Nephron (organoid): ENCODE results near the gene NTNG1.

Experiments
- H3K27ac Mint-ChIP-seq, 3 experiments: 2 replicates each; pipeline ENCODE4 v1.8.0; 2020; ENCODE audit warnings: mixed read lengths in 3 of 3, mild to moderate bottlenecking in 2 of 3, moderate library complexity in 1 of 3
- H3K27me3 Mint-ChIP-seq: 2 replicates; pipeline ENCODE4 v1.8.0; 2021; ENCODE audit warnings: low read depth, mild to moderate bottlenecking, moderate library complexity, mixed read lengths
- H3K36me3 Mint-ChIP-seq: 2 replicates; pipeline ENCODE4 v1.8.0; 2020; ENCODE audit warnings: low read depth, mixed read lengths
- H3K4me1 Mint-ChIP-seq: 2 replicates; pipeline ENCODE4 v1.8.0; 2020; ENCODE audit warnings: mixed read lengths
- H3K4me3 Mint-ChIP-seq, 3 experiments: 2 replicates each; pipeline ENCODE4 v1.8.0; 2020; ENCODE audit warnings: mild to moderate bottlenecking in 3 of 3, mixed read lengths in 3 of 3, moderate library complexity in 2 of 3
- H3K9me3 Mint-ChIP-seq: 2 replicates; pipeline ENCODE4 v1.8.0; 2020; ENCODE audit warnings: mixed read lengths
- CTCF ChIP-seq, 3 experiments: fragments of 200-600 bp; sonication (generic); IDR thresholded peaks; one replicate each; pipeline ENCODE4 v1.5.0; 2021; ENCODE audit warnings: antibody characterized with exemption in 3 of 3; ENCODE audit not compliant: unreplicated experiment in 3 of 3

Gene NTNG1

GRCh38 chr1:107263291-107263915 is 122.6 kb downstream of the NTNG1 start:
- Mint-ChIP-seq H3K36me3 (no peaks in the 10 kb centered on the region), H3K9me3 (no peaks in the 10 kb centered on the region), H3K4me1 (no peaks in the 10 kb centered on the region), H3K27me3 (no peaks in the 10 kb centered on the region), H3K4me3 (no peak overlapping the region), H3K27ac (no peak overlapping the region)
- no peak for TF ChIP-seq CTCF (IDR thresholded peaks at IDR 0.05; ENCODE audit: unreplicated experiment in 3 of 3)

- Mint-ChIP-seq H3K27ac (no peak overlapping the region), H3K27me3 (no peaks in the 10 kb centered on the region), H3K9me3 (no peaks in the 10 kb centered on the region), H3K4me3 (no peak overlapping the region), H3K4me1 (no peaks in the 10 kb centered on the region), H3K36me3 (no peaks in the 10 kb centered on the region)
- TF ChIP-seq CTCF (IDR thresholded peaks at IDR 0.05; ENCODE audit: unreplicated experiment in 3 of 3) = no peak
Observed at GRCh38 chr1:107264007-107264406, 123.2 kb downstream of the NTNG1 start.

- H3K36me3 Mint-ChIP-seq = no peaks in the 10 kb centered on the region
- H3K4me1 Mint-ChIP-seq = no peaks in the 10 kb centered on the region
- no peak overlapping the region for H3K4me3 Mint-ChIP-seq
- TF ChIP-seq CTCF (IDR thresholded peaks at IDR 0.05; ENCODE audit: unreplicated experiment in 3 of 3) = no peak
- H3K27ac Mint-ChIP-seq = no peak overlapping the region
- no peaks in the 10 kb centered on the region for H3K9me3 Mint-ChIP-seq
- H3K27me3 Mint-ChIP-seq = no peaks in the 10 kb centered on the region
Observed at GRCh38 chr1:107264561-107264960, 123.7 kb downstream of the NTNG1 start.

GRCh38 chr1:107267489-107267888 is 126.7 kb downstream of the NTNG1 start:
- no peak overlapping the region for H3K4me3 Mint-ChIP-seq
- H3K36me3 Mint-ChIP-seq = no peaks in the 10 kb centered on the region
- H3K27ac Mint-ChIP-seq = no peak overlapping the region
- H3K4me1 Mint-ChIP-seq = no peaks in the 10 kb centered on the region
- no peaks in the 10 kb centered on the region for H3K9me3 Mint-ChIP-seq
- H3K27me3 Mint-ChIP-seq = no peaks in the 10 kb centered on the region
- no peak for TF ChIP-seq CTCF (IDR thresholded peaks at IDR 0.05; ENCODE audit: unreplicated experiment in 3 of 3)

- no peaks in the 10 kb centered on the region for H3K27me3 Mint-ChIP-seq
- no peak overlapping the region for H3K27ac Mint-ChIP-seq
- TF ChIP-seq CTCF (IDR thresholded peaks at IDR 0.05; ENCODE audit: unreplicated experiment in 3 of 3) = no peak
- H3K9me3 Mint-ChIP-seq = no peaks in the 10 kb centered on the region
- H3K36me3 Mint-ChIP-seq = no peaks in the 10 kb centered on the region
- no peak overlapping the region for H3K4me3 Mint-ChIP-seq
- H3K4me1 Mint-ChIP-seq = no peaks in the 10 kb centered on the region
Observed at GRCh38 chr1:107272321-107272720, 131.5 kb downstream of the NTNG1 start.

GRCh38 chr1:107273515-107273914 is 132.7 kb downstream of the NTNG1 start:
- Mint-ChIP-seq H3K4me3 (no peak overlapping the region), H3K27ac (no peak overlapping the region), H3K4me1 (no peaks in the 10 kb centered on the region), H3K9me3 (no peaks in the 10 kb centered on the region), H3K27me3 (no peaks in the 10 kb centered on the region), H3K36me3 (no peaks in the 10 kb centered on the region)
- TF ChIP-seq CTCF (IDR thresholded peaks at IDR 0.05; ENCODE audit: unreplicated experiment in 3 of 3) = no peak
